HepG2 (cell line): ENCODE results near the gene KIZ. TPM values are rescaled to one million over a fixed set of nuclear protein-coding genes. Genes with fewer than 3 reads are reported as not detected.
A peak's percentile ranks its signal among the peaks of the same experiment; 100 is the strongest.

ENCODE experiments used
- ATF2 ChIP-seq: sonication (generic); formaldehyde crosslinking; IDR thresholded peaks from 2 replicates; pipeline ENCODE4 v1.4.0; 2020; ENCODE audit warnings: missing genetic modification reagents
- ELF3 ChIP-seq: IDR thresholded peaks from 2 replicates; pipeline ENCODE4 v1.6.1; 2016; ENCODE audit warnings: missing genetic modification reagents, missing compliant biosample characterization
- IRF2 ChIP-seq: IDR thresholded peaks from 2 replicates; pipeline ENCODE4 v1.6.1; 2018; ENCODE audit warnings: missing genetic modification reagents, missing compliant biosample characterization
- LCORL ChIP-seq, 2 experiments: fragments of 450-650 bp in 1 of 2; sonication (generic) in 1 of 2; formaldehyde crosslinking in 1 of 2; IDR thresholded peaks; 2 replicates each; pipeline versions ENCODE4 v1.5.0 to v1.6.1; 2017 to 2020; ENCODE audit warnings: antibody characterized with exemption in 1 of 2, missing genetic modification reagents in 1 of 2
- NCOA2 ChIP-seq: sonication (generic); formaldehyde crosslinking; IDR thresholded peaks from 2 replicates; pipeline ENCODE4 v1.8.0; 2022; ENCODE audit warnings: inconsistent platforms
- NFYC ChIP-seq: IDR thresholded peaks from 2 replicates; pipeline ENCODE4 v1.6.1; 2016; ENCODE audit warnings: missing genetic modification reagents, missing compliant biosample characterization
- PHF8 ChIP-seq: sonication (generic); formaldehyde crosslinking; IDR thresholded peaks from 2 replicates; pipeline ENCODE4 v1.5.0; 2020; ENCODE audit warnings: missing genetic modification reagents
- SCMH1 ChIP-seq: sonication (generic); formaldehyde crosslinking; IDR thresholded peaks from 2 replicates; pipeline ENCODE4 v1.9.0; 2021; ENCODE audit warnings: missing genetic modification reagents, mild to moderate bottlenecking, borderline replicate concordance
- SOX5 ChIP-seq: IDR thresholded peaks from 2 replicates; pipeline ENCODE4 v1.6.1; 2016; ENCODE audit warnings: borderline replicate concordance
- XRCC5 ChIP-seq: fragments of 200-400 bp; formaldehyde crosslinking; optimal IDR thresholded peaks from 2 replicates; pipeline ENCODE3; 2017; ENCODE audit warnings: mild to moderate bottlenecking, low read length
- ZNF180 ChIP-seq: sonication (generic); formaldehyde crosslinking; IDR thresholded peaks from 2 replicates; pipeline ENCODE4 v1.4.0; 2020; ENCODE audit warnings: low read depth, missing genetic modification reagents, borderline replicate concordance
- ZNF232 ChIP-seq: sonication (generic); formaldehyde crosslinking; IDR thresholded peaks from 2 replicates; pipeline ENCODE4 v1.4.0; 2020; ENCODE audit warnings: missing genetic modification reagents, borderline replicate concordance
- ZNF501 ChIP-seq: sonication (generic); formaldehyde crosslinking; IDR thresholded peaks from 2 replicates; pipeline ENCODE4 v1.5.1; 2020; ENCODE audit warnings: mild to moderate bottlenecking, moderate library complexity, missing genetic modification reagents
- ZNF768 ChIP-seq: sonication (generic); formaldehyde crosslinking; IDR thresholded peaks from 2 replicates; pipeline ENCODE4 v1.4.0; 2020; ENCODE audit warnings: missing genetic modification reagents
- polyA plus RNA-seq, 8 experiments: library from polyadenylated mRNA; depleted of rRNA in 3 of 8; stranded (reverse) in 7 of 8; unstranded in 1 of 8; fragments of >200 nt; fragmentation: Illumina TruSeq in 4 of 8; extraction: Trizol in 4 of 8; gene quantifications; 2 replicates each; pipeline versions ENCODE4 v1.2.1 to v1.2.3, GENCODE V29; 2011 to 2016; ENCODE audit warnings: low read depth in 4 of 8, missing spikeins in 1 of 8, mixed read lengths in 1 of 8; ENCODE audit not compliant: insufficient read depth in 1 of 8
- total RNA-seq, 5 experiments: library from RNA; depleted of rRNA; stranded (reverse); fragments of >200 nt; fragmentation: Illumina TruSeq; extraction: Trizol; gene quantifications; 2 replicates each; pipeline ENCODE4 v1.2.3, GENCODE V29; 2016; ENCODE audit warnings: low read depth in 1 of 5
- TF ChIP-seq, protein P1 (sequence below): sonication (generic); formaldehyde crosslinking; IDR thresholded peaks from 2 replicates; pipeline ENCODE4 v1.5.0; 2020; ENCODE audit warnings: mild to moderate bottlenecking, missing genetic modification reagents, borderline replicate concordance
- TF ChIP-seq, protein P2 (sequence below): IDR thresholded peaks from 2 replicates; pipeline ENCODE4 v1.6.1; 2016; ENCODE audit warnings: missing compliant biosample characterization, missing genetic modification reagents, borderline replicate concordance
- TF ChIP-seq, protein P3 (sequence below): sonication (generic); formaldehyde crosslinking; IDR thresholded peaks from 2 replicates; pipeline ENCODE4 v1.4.0; 2020; ENCODE audit warnings: missing genetic modification reagents, borderline replicate concordance

Gene KIZ
- total and polyA plus RNA-seq, 2 of the 13 experiments (the other 11 are each of a cell fraction or from before 2014, with no cell fraction given) = 46.3 to 114 TPM

- TF ChIP-seq, protein P1, sequence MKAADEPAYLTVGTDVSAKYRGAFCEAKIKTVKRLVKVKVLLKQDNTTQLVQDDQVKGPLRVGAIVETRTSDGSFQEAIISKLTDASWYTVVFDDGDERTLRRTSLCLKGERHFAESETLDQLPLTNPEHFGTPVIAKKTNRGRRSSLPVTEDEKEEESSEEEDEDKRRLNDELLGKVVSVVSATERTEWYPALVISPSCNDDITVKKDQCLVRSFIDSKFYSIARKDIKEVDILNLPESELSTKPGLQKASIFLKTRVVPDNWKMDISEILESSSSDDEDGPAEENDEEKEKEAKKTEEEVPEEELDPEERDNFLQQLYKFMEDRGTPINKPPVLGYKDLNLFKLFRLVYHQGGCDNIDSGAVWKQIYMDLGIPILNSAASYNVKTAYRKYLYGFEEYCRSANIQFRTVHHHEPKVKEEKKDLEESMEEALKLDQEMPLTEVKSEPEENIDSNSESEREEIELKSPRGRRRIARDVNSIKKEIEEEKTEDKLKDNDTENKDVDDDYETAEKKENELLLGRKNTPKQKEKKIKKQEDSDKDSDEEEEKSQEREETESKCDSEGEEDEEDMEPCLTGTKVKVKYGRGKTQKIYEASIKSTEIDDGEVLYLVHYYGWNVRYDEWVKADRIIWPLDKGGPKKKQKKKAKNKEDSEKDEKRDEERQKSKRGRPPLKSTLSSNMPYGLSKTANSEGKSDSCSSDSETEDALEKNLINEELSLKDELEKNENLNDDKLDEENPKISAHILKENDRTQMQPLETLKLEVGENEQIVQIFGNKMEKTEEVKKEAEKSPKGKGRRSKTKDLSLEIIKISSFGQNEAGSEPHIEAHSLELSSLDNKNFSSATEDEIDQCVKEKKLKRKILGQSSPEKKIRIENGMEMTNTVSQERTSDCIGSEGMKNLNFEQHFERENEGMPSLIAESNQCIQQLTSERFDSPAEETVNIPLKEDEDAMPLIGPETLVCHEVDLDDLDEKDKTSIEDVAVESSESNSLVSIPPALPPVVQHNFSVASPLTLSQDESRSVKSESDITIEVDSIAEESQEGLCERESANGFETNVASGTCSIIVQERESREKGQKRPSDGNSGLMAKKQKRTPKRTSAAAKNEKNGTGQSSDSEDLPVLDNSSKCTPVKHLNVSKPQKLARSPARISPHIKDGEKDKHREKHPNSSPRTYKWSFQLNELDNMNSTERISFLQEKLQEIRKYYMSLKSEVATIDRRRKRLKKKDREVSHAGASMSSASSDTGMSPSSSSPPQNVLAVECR (CRISPR knock-in tag) = peak; percentile 13; the same call in 1 of the 2 replicates
- TF ChIP-seq, protein P2, sequence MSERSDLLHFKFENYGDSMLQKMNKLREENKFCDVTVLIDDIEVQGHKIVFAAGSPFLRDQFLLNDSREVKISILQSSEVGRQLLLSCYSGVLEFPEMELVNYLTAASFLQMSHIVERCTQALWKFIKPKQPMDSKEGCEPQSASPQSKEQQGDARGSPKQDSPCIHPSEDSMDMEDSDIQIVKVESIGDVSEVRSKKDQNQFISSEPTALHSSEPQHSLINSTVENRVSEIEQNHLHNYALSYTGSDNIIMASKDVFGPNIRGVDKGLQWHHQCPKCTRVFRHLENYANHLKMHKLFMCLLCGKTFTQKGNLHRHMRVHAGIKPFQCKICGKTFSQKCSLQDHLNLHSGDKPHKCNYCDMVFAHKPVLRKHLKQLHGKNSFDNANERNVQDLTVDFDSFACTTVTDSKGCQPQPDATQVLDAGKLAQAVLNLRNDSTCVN (CRISPR knock-in tag) = 0 out of 2 replicates have a peak, but pooled peaks have one; percentile 35
- TF ChIP-seq ZNF501 (CRISPR knock-in tag) = 0 out of 2 replicates have a peak, but pooled peaks have one; percentile 21
- 0 out of 2 replicates have a peak, but pooled peaks have one; percentile 34 for TF ChIP-seq NCOA2 (CRISPR knock-in tag)
- TF ChIP-seq PHF8 (CRISPR knock-in tag) = peak; percentile 34; the same call in 1 of the 2 replicates
- TF ChIP-seq SOX5 = peak; percentile 36
- 0 out of 2 replicates have a peak, but pooled peaks have one; percentile 35 for TF ChIP-seq ATF2
- TF ChIP-seq ZNF232 (CRISPR knock-in tag) = no peak
- TF ChIP-seq IRF2 (CRISPR knock-in tag) = peak; percentile 64
- no peak for TF ChIP-seq SCMH1 (CRISPR knock-in tag)
- no peak for TF ChIP-seq ZNF768 (CRISPR knock-in tag)
- no peak for TF ChIP-seq ZNF180
- TF ChIP-seq, protein P3, sequence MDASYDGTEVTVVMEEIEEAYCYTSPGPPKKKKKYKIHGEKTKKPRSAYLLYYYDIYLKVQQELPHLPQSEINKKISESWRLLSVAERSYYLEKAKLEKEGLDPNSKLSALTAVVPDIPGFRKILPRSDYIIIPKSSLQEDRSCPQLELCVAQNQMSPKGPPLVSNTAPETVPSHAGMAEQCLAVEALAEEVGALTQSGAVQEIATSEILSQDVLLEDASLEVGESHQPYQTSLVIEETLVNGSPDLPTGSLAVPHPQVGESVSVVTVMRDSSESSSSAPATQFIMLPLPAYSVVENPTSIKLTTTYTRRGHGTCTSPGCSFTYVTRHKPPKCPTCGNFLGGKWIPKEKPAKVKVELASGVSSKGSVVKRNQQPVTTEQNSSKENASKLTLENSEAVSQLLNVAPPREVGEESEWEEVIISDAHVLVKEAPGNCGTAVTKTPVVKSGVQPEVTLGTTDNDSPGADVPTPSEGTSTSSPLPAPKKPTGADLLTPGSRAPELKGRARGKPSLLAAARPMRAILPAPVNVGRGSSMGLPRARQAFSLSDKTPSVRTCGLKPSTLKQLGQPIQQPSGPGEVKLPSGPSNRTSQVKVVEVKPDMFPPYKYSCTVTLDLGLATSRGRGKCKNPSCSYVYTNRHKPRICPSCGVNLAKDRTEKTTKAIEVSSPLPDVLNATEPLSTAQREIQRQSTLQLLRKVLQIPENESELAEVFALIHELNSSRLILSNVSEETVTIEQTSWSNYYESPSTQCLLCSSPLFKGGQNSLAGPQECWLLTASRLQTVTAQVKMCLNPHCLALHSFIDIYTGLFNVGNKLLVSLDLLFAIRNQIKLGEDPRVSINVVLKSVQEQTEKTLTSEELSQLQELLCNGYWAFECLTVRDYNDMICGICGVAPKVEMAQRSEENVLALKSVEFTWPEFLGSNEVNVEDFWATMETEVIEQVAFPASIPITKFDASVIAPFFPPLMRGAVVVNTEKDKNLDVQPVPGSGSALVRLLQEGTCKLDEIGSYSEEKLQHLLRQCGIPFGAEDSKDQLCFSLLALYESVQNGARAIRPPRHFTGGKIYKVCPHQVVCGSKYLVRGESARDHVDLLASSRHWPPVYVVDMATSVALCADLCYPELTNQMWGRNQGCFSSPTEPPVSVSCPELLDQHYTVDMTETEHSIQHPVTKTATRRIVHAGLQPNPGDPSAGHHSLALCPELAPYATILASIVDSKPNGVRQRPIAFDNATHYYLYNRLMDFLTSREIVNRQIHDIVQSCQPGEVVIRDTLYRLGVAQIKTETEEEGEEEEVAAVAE (CRISPR knock-in tag) = 0 out of 2 replicates have a peak, but pooled peaks have one; percentile 50
- peak; percentile 46 for TF ChIP-seq XRCC5
- 0 out of 2 replicates have a peak, but pooled peaks have one; percentile 45 for TF ChIP-seq ELF3 (CRISPR knock-in tag)
- TF ChIP-seq NFYC (CRISPR knock-in tag) = peak; percentile 75
- no peak for TF ChIP-seq LCORL (IDR thresholded peaks at IDR 0.05)
- TF ChIP-seq LCORL (CRISPR knock-in tag; IDR thresholded peaks at IDR 0.05) = 0 out of 2 replicates have a peak, but pooled peaks have one; percentile 16
Observed at GRCh38 chr20:21096321-21097043, 29.4 kb upstream of the KIZ start (continued).
